Islet of Langerhans (tissue), 1 donor: Measurements from ENCODE around the gene ITPKB.
"Not testable (repeated sequence)": the region's sequence is repeated elsewhere in the genome, so short reads cannot be mapped to it uniquely, and the experiment has no call there.

Source experiments
- FAIRE-seq: peaks from one replicate; lab custom pipeline; 2011; peaks lifted over from hg19 to GRCh38; lab: Jason Lieb, UNC

Gene ITPKB

GRCh38 chr1:226617109-226617508 lies 122.0 kb downstream of the ITPKB start:
- FAIRE-seq, result no peak

- no peak for FAIRE-seq
These were observed 122.4 kb downstream of the ITPKB start for GRCh38 chr1:226616636-226617035.

GRCh38 chr1:226615876-226616275 lies 123.2 kb downstream of the ITPKB start:
- FAIRE-seq, result no peak

GRCh38 chr1:226611980-226612379 lies 127.1 kb downstream of the ITPKB start:
- not testable (repeated sequence) for FAIRE-seq

- no peak for FAIRE-seq
These were observed 127.8 kb downstream of the ITPKB start for GRCh38 chr1:226611301-226611700.

- no peak for FAIRE-seq
These were observed 128.4 kb downstream of the ITPKB start for GRCh38 chr1:226610671-226611070.

GRCh38 chr1:226609836-226610455 lies 129.1 kb downstream of the ITPKB start:
- FAIRE-seq, result no peak

- FAIRE-seq, result no peak
These were observed 130.2 kb downstream of the ITPKB start for GRCh38 chr1:226608699-226609505.

GRCh38 chr1:226607821-226608220 lies 131.3 kb downstream of the ITPKB start:
- no peak for FAIRE-seq

- no peak for FAIRE-seq
These were observed 131.8 kb downstream of the ITPKB start for GRCh38 chr1:226607268-226607660.

- FAIRE-seq, result no peak
These were observed 132.5 kb downstream of the ITPKB start for GRCh38 chr1:226606311-226607267.

- FAIRE-seq, result no peak
These were observed 133.6 kb downstream of the ITPKB start for GRCh38 chr1:226605318-226605950.

- no peak for FAIRE-seq
These were observed 134.3 kb downstream of the ITPKB start for GRCh38 chr1:226604560-226605317.

GRCh38 chr1:226603858-226604559 lies 135.1 kb downstream of the ITPKB start:
- FAIRE-seq, result no peak

- no peak for FAIRE-seq
These were observed 135.8 kb downstream of the ITPKB start for GRCh38 chr1:226603022-226603857.

- no peak for FAIRE-seq
These were observed 136.7 kb downstream of the ITPKB start for GRCh38 chr1:226602186-226603021.

- no peak for FAIRE-seq
These were observed 137.6 kb downstream of the ITPKB start for GRCh38 chr1:226601456-226601855.

GRCh38 chr1:226600254-226600653 lies 138.8 kb downstream of the ITPKB start:
- FAIRE-seq, result no peak
